Activated B cell treated with CpG ODN at 0.5 μM for 24 hours (primary cell): ENCODE results near the gene PTTG1IP. TPM values are rescaled to one million over a fixed set of nuclear protein-coding genes. Genes with fewer than 3 reads are reported as not detected.

Source experiments
- ATAC-seq: fragments of 200-7000 bp; cut with Tn5 transposase; one replicate; pipeline ENCODE4 v1.10.0; 2021; ENCODE audit warnings: low read depth, mild to moderate bottlenecking, moderate library complexity
- CTCF ChIA-PET: fragments of 350-600 bp; sonication (Branson Sonifier 250); formaldehyde crosslinking; loops from one replicate; lab custom pipeline; 2021; ENCODE audit warnings: antibody characterized with exemption; lab: Charles Lee
- POLR2A ChIA-PET: fragments of 350-600 bp; sonication (Branson Sonifier 250); formaldehyde crosslinking; loops from one replicate; lab custom pipeline; 2021; ENCODE audit warnings: antibody characterized with exemption; lab: Charles Lee
- DNase-seq: peaks from one replicate; pipeline ENCODE4 v3.0.0; 2022
- H3K27ac Mint-ChIP-seq: one replicate; pipeline ENCODE4 v1.8.0; 2020; ENCODE audit warnings: mixed read lengths
- H3K27me3 Mint-ChIP-seq: one replicate; pipeline ENCODE4 v1.8.0; 2021; ENCODE audit warnings: mixed read lengths
- H3K36me3 Mint-ChIP-seq: one replicate; pipeline ENCODE4 v1.8.0; 2021; ENCODE audit warnings: low read depth, mixed read lengths
- H3K4me1 Mint-ChIP-seq: one replicate; pipeline ENCODE4 v1.8.0; 2021; ENCODE audit warnings: mixed read lengths
- H3K4me3 Mint-ChIP-seq: one replicate; pipeline ENCODE4 v1.8.0; 2020; ENCODE audit warnings: mild to moderate bottlenecking, mixed read lengths
- H3K9me3 Mint-ChIP-seq: one replicate; pipeline ENCODE4 v1.8.0; 2020; ENCODE audit warnings: mixed read lengths
- intact Hi-C: fragments of 100-400 bp; cut with micrococcal nuclease; formaldehyde crosslinking; loops from one replicate; pipeline ENCODE4 v1.15.1; 2024
- total RNA-seq: library from RNA; stranded (reverse); gene quantifications from 2 replicates; pipeline ENCODE4 v1.2.3, GENCODE V29; 2022
- TF ChIP-seq, protein P1 (sequence below): fragments of 200-600 bp; IDR thresholded peaks from one replicate; pipeline ENCODE4 v1.8.0; 2022; ENCODE audit warnings: antibody characterized with exemption, mild to moderate bottlenecking

PTTG1IP gene
- total RNA-seq, 1 donor from 2014 or later: 36.6 TPM

DNA sequence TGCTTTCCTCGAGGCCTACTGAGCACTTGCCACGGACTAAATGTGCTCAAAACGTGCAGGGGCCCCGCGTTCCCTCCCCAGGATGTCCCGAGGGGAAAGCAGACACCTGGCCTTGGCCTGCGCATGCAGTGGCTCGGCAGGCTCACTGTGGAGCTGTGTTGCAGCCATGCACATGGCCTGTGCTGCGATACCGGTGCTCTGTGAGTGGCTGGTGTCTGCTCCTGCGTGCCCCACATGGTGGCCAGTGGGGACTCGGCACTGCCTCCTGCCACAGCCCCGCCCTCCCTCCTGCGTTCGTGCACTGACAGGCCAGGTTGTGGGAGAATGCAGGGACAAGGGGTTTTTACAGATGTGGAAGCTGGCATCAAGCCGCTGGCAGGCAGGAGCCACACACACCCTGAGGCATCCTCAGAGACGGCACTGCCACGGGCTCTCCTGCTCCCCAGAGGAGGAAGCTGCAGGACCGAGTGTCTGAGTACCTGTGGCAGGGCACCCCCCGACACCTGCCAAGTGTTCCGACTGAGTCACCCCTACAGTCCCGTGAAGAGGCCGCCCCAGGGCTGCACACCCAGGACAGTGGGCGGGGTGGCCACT, 16.9 kb upstream of the PTTG1IP start:
- Mint-ChIP-seq H3K4me1 (peaks cover 20% of the 10 kb centered on the region), H3K4me3 (no peak overlapping the region), H3K27me3 (no peaks in the 10 kb centered on the region), H3K36me3 (peaks cover 51% of the 10 kb centered on the region), H3K9me3 (no peaks in the 10 kb centered on the region), H3K27ac (no peak overlapping the region)
- ChIA-PET POLR2A (interaction anchor here (9.0 kb wide), 1 partner anchor 40 kb away, joined by 84 read pairs; no protein-coding TSS in a partner anchor), CTCF (interaction anchor here (7.1 kb wide), 1 partner anchor 42 kb away, joined by 97 read pairs; no protein-coding TSS in a partner anchor)
- no peak for DNase-seq
- TF ChIP-seq, protein P1, sequence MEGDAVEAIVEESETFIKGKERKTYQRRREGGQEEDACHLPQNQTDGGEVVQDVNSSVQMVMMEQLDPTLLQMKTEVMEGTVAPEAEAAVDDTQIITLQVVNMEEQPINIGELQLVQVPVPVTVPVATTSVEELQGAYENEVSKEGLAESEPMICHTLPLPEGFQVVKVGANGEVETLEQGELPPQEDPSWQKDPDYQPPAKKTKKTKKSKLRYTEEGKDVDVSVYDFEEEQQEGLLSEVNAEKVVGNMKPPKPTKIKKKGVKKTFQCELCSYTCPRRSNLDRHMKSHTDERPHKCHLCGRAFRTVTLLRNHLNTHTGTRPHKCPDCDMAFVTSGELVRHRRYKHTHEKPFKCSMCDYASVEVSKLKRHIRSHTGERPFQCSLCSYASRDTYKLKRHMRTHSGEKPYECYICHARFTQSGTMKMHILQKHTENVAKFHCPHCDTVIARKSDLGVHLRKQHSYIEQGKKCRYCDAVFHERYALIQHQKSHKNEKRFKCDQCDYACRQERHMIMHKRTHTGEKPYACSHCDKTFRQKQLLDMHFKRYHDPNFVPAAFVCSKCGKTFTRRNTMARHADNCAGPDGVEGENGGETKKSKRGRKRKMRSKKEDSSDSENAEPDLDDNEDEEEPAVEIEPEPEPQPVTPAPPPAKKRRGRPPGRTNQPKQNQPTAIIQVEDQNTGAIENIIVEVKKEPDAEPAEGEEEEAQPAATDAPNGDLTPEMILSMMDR: no peak
- no peak for ATAC-seq
- intact Hi-C loops: no loop called here

DNA sequence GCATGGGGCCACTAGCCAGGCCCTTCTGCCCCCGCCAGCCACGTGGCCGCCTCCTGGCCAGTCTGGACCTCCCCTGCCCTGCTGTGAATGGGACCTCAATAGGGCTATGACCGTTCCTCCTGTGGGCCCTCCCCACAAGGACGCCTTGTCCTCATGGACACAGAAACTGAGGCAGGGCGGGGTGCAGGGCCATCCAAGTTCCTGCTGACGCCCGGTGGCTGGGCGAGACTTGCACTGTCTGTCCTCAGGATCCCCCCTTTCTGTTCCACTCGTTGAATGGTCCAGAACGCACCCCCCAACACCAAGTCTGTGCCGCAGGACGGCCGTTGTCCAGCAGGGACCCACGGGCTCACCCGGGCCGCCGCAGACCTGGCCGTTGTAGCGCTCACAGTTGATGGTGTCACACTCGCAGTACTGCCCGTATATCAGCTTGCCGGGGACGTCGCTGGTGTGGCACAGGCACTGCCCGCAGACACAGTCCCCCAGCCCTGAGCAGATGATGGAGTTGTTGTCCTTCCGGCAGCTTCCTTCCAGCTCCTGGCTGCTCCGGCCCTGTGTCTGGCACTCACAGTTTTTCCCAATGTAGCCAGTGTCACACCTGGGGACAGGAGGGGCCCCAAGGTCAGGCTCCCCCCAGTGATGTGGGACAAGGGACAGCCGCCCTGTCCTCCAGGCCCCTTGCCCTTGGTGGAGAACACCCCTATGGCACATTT, 16.3 kb upstream of the PTTG1IP start:
- DNase-seq: no peak
- ChIA-PET CTCF (interaction anchor here (7.1 kb wide), 1 partner anchor 43 kb away, joined by 97 read pairs; no protein-coding TSS in a partner anchor), POLR2A (interaction anchor here (9.0 kb wide), 1 partner anchor 40 kb away, joined by 84 read pairs; no protein-coding TSS in a partner anchor)
- Mint-ChIP-seq H3K27ac (no peak overlapping the region), H3K9me3 (no peaks in the 10 kb centered on the region), H3K27me3 (no peaks in the 10 kb centered on the region), H3K4me1 (peaks cover 15% of the 10 kb centered on the region), H3K36me3 (peaks cover 47% of the 10 kb centered on the region), H3K4me3 (no peak overlapping the region)
- ATAC-seq: no peak
- TF ChIP-seq, protein P1: no peak
- intact Hi-C loops: no loop called here

DNA sequence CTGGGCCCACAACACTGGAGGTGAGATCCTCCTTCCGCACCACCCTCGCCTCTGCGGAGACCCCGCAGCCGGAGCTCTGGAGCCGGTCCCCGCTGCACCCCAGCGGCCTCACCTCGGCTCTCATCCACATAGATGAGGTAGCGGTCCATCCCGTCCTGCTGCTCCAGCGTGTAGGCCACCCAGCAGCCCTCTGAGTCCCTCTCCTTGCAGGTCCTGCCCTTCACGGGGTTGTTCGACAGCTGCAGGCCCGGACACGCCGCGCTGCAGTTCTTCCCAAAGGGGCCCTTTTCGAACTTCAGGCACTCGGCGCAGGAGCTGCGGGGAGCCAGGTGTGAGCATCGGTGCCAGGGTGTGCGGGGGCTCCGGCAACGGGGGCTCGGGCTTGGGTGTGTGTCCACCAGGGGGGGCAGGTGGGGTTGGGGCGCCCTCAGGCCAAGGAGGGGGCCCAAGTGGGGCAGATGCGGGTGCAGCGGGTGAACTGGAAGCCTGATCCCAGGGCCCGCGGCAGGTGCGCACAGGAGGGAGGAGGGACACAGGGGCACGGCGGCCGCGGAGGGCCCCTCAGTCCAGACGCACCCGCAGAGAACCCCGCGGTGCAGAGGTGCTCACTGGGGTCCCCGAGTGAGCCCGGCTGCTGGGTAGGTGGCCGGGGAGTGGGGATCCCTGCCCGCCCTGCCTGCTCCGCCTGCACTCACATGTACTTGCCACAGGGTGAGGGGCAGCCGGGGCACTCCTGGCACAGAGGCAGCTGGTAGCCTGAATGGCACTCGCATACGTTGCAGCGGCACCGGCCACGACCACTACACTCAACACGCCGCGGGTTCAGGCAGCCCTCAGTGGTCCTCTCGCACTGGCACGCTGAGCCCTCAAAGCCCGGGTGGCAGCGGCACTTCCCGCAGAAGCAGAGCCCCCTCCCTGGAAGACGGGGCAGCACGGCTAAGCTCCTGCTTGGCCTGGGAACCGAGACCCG, 15.4 kb upstream of the PTTG1IP start:
- no peak overlapping the region for H3K27ac Mint-ChIP-seq
- TF ChIP-seq, protein P1: no peak
- CTCF ChIA-PET: no interaction called here
- intact Hi-C loops: no loop called here
- peaks cover 11% of the 10 kb centered on the region for H3K4me1 Mint-ChIP-seq
- H3K4me3 Mint-ChIP-seq: no peak overlapping the region
- H3K9me3 Mint-ChIP-seq: no peaks in the 10 kb centered on the region
- H3K36me3 Mint-ChIP-seq: peaks cover 43% of the 10 kb centered on the region
- no peak for ATAC-seq
- DNase-seq: no peak
- POLR2A ChIA-PET: interaction anchor here (0.6 to 1.6 kb wide), 3 partner anchors 15 to 185 kb away, joined by 3 to 4 read pairs (median 4); partner anchors contain the start of gene PTTG1IP
- H3K27me3 Mint-ChIP-seq: no peaks in the 10 kb centered on the region

DNA sequence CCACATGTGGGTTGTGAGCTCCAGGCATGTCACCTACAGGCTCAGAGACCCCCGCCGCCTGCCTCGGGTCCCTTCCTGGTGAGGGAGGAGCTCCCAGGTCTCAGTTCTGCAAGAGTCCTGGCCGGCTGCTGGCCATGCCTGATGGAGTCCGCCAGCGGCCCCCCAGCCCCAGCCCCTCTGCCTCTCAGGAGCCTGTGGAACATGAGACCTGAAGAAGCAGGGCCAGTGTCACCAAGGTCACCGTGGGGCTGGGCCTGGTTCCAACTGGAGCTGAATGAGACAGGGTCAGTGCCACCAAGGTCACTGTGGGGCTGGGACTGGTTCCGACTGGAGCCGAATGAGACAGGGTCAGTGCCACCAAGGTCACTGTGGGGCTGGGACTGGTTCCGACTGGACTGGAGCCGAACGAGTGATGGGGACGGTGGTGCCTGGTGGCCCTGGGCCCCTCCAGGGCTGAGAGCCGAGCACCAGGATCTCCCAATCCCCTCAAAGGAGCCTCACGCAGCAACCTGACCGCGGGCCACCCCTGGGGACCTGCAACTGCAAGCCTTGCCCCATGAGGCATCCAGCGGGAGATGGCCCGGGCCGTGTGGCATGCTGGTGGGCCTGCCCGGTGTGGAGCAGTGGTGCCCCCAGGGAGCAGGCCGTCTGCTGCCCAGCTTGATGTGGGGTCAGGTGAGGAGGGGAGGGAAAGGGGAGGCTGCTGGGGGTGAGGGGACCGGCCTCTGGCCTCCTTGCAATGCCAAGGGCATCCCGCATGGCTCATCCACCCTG, 14.5 kb upstream of the PTTG1IP start:
- H3K4me1 Mint-ChIP-seq: peaks cover 7% of the 10 kb centered on the region
- H3K27ac Mint-ChIP-seq: no peak overlapping the region
- no peaks in the 10 kb centered on the region for H3K27me3 Mint-ChIP-seq
- DNase-seq (no peak), ATAC-seq (no peak)
- intact Hi-C loops: no loop called here
- TF ChIP-seq, protein P1: no peak
- peaks cover 37% of the 10 kb centered on the region for H3K36me3 Mint-ChIP-seq
- CTCF ChIA-PET: no interaction called here
- H3K4me3 Mint-ChIP-seq: no peak overlapping the region
- no peaks in the 10 kb centered on the region for H3K9me3 Mint-ChIP-seq
- POLR2A ChIA-PET: interaction anchor here (0.6 to 1.6 kb wide), 3 partner anchors 14 to 186 kb away, joined by 3 to 4 read pairs (median 4); partner anchors contain the start of gene PTTG1IP
